ENCODE data around the gene HLA-DPA1.

Gene HLA-DPA1

DNA sequence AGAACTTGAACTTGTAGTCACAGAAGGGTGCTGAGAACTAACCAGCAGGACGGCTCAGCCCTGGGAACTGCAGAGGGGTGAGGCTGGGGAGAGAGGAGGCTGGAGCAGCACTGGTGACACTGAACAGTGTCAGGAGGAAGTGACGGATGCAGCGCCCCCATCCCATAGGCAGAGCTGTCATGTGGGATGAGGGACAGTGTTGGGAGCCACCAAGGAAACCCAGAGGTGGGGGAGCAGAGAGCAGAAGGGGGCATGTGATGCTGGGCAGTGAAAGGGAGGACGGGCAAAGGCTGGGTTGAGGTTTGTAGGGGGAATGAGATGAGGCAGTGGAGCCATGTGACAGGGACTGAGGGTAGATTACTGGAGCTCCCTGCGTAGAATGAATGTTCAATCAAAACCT lies 4.5 kb upstream of the HLA-DPA1 start:
- DNase-seq (ENCODE audit: extremely low spot score), result no peak
- ChIA-PET CTCF (no interaction called here), POLR2A (interaction anchor here (1.4 kb wide), 1 partner anchor 105 kb away, joined by 4 read pairs; no protein-coding TSS in a partner anchor)
- TF ChIP-seq SUZ12 (IDR thresholded peaks at IDR 0.05) (no peak), ZNF384 (IDR thresholded peaks at IDR 0.05) (no peak), LEF1 (IDR thresholded peaks at IDR 0.05; ENCODE audit: borderline replicate concordance) (no peak), L3MBTL2 (conservative IDR thresholded peaks at IDR 0.05) (no peak), CTBP1 (IDR thresholded peaks at IDR 0.05; ENCODE audit: borderline replicate concordance) (no peak), NFRKB (IDR thresholded peaks at IDR 0.05) (no peak), FOXA1 (IDR thresholded peaks at IDR 0.05) (no peak), SP1 (IDR thresholded peaks at IDR 0.05) (no peak), ELF4 (IDR thresholded peaks at IDR 0.05) (no peak), ARNT (IDR thresholded peaks at IDR 0.05) (no peak)

DNA sequence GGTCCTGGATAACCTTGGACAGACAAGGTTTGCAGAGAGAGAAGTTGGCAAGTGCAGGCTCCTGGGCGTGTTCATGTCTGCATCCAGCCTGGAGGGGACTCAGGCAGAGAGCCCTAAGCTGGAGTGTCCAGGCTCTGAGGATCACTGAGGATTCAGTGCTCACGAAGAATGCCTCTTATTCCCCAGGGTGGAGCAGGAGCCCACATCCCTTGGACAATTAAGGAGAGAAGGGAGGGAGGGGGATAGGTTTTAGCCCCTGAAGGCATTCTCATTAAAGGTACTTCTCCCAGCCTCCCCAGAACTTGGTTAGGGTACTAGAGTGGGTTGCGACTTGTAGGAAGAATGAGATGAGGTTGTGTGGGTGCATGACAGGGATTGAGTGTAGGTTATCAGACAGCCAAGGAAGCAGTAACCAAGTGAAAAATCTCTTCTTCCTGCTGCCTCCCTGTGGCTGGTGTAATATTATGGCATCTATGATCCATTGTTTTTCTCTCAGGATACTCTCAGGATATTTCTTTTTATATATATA lies 3.0 kb upstream of the HLA-DPA1 start:
- CTCF ChIA-PET, result no interaction called here
- no peak for DNase-seq (ENCODE audit: extremely low spot score)
- POLR2A ChIA-PET, result interaction anchor here (1.3 kb wide), 1 partner anchor 105 kb away, joined by 3 read pairs; no protein-coding TSS in a partner anchor
- no peak for TF ChIP-seq FOXM1 (IDR thresholded peaks at IDR 0.05; ENCODE audit: borderline replicate concordance)
- TF ChIP-seq SP1 (IDR thresholded peaks at IDR 0.05), result no peak
- TF ChIP-seq TARDBP (IDR thresholded peaks at IDR 0.05), result no peak
- no peak for TF ChIP-seq SUZ12 (IDR thresholded peaks at IDR 0.05)
- no peak for TF ChIP-seq HDGF (IDR thresholded peaks at IDR 0.05; ENCODE audit: borderline replicate concordance)

DNA sequence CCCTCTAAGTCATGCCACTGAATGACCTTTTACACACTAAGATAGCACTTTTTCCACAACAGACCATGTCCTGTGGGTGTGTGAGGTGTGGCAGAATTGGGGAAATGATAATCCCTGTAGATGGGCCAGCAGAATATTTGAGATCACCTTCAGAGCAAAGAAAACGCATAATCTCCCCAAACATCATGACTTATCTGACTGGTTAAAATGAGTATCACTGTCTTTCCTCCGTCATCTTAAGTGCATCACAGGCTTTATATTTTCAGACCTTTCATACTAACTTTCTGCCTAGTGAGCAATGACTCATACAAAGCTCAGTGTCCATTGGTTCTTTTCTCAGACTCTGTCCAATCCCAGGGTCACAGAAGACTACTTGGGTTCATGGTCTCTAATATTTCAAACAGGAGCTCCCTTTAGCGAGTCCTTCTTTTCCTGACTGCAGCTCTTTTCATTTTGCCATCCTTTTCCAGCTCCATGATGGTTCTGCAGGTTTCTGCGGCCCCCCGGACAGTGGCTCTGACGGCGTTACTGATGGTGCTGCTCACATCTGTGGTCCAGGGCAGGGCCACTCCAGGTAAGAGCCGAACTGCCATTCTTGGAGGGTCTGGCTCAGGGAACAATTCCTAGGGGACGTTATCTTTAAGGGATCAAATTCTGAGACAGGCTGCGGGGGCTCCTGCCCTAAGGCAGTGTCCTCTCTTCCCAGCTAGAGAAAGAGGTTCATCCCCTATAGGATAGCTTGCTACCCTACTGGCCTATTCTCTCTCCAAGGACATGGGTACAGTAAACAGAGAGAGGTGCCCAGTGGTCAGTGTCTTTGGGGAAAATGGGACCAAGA lies 2.3 kb upstream of the HLA-DPA1 start, which contains the start of gene HLA-DPB1:
Gene HLA-DPB1, plus strand, starts transcription at position 423 of the 838 bp plus-strand sequence. Its CDS starts 52 bp downstream, at position 475.
- DNase-seq (ENCODE audit: extremely low spot score), result peak; percentile 61
- TF ChIP-seq, protein P1, sequence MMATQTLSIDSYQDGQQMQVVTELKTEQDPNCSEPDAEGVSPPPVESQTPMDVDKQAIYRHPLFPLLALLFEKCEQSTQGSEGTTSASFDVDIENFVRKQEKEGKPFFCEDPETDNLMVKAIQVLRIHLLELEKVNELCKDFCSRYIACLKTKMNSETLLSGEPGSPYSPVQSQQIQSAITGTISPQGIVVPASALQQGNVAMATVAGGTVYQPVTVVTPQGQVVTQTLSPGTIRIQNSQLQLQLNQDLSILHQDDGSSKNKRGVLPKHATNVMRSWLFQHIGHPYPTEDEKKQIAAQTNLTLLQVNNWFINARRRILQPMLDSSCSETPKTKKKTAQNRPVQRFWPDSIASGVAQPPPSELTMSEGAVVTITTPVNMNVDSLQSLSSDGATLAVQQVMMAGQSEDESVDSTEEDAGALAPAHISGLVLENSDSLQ (IDR thresholded peaks at IDR 0.05), result no peak
- TF ChIP-seq HDGF (IDR thresholded peaks at IDR 0.05; ENCODE audit: borderline replicate concordance), result no peak
- TF ChIP-seq FOXK2 (IDR thresholded peaks at IDR 0.05), result no peak
- no peak for TF ChIP-seq NFRKB (IDR thresholded peaks at IDR 0.05)
- no peak for TF ChIP-seq FOXM1 (IDR thresholded peaks at IDR 0.05; ENCODE audit: borderline replicate concordance)
- TF ChIP-seq FOXA1 (IDR thresholded peaks at IDR 0.05), result no peak
- no peak for TF ChIP-seq BHLHE40 (IDR thresholded peaks at IDR 0.05; ENCODE audit: borderline replicate concordance)
- no peak for TF ChIP-seq SP1 (IDR thresholded peaks at IDR 0.05)
- TF ChIP-seq SUZ12 (IDR thresholded peaks at IDR 0.05), result no peak
- no peak for TF ChIP-seq ARNT (IDR thresholded peaks at IDR 0.05)
- no peak for TF ChIP-seq ZNF384 (IDR thresholded peaks at IDR 0.05)
- TF ChIP-seq TARDBP (IDR thresholded peaks at IDR 0.05), result no peak
- no peak for TF ChIP-seq LEF1 (IDR thresholded peaks at IDR 0.05; ENCODE audit: borderline replicate concordance)
- TF ChIP-seq ELF4 (IDR thresholded peaks at IDR 0.05), result no peak
- TF ChIP-seq CTBP1 (IDR thresholded peaks at IDR 0.05; ENCODE audit: borderline replicate concordance), result no peak
- TF ChIP-seq L3MBTL2 (conservative IDR thresholded peaks at IDR 0.05), result no peak
- CTCF ChIA-PET, result no interaction called here
- POLR2A ChIA-PET, result interaction anchor here (0.7 to 1.3 kb wide), 2 partner anchors 43 to 104 kb away, joined by 3 read pairs; no protein-coding TSS in a partner anchor

DNA sequence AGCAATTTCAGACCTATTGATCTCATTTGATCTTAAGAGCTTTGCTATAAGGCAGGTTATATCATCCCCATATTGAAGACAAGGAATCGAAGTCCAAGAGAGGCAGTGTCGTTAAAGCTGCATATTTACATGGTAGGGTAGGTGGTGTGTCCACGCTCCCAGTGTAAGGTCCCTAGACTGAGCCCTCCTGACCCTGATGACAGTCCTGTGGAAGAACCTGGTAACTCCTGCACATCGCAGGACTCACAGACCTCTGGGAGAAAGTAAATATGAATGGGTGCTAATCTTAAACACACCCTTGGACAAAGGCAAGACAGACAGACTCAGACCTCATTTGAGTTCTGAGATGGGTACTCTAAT lies 1.7 kb upstream of the HLA-DPA1 start:
- no peak for DNase-seq (ENCODE audit: extremely low spot score)
- TF ChIP-seq, protein P1 (IDR thresholded peaks at IDR 0.05), result no peak
- ChIA-PET POLR2A (interaction anchor here (0.7 to 1.3 kb wide), 2 partner anchors 42 to 103 kb away, joined by 3 read pairs; no protein-coding TSS in a partner anchor), CTCF (no interaction called here)

DNA sequence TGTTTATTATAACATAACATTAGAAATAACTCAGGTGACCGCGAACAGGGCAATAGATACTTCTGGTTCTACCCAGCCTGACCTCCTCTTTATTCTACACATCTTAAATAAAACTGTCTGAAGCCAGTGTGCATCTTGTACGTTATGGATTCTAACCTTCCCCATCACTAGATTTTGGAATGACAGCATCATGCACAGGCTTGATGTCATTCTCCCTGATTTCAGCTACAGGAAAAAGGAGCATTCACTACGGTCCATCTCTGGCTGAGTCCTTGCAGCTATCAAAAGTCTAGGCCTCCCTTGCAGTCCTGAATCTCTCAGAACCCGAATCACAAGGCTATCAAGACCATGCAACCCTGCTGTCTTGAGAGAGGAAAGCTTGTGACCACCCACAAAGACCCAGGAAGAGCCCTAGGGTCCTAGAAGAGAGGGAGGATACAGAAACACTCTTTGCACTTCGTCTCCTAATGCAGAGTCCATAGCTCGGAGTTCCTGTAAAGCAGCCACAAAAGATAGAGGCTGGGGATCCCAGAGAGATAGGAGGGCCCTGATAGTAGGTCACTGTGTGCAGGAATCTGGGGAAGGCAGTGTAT lies 845 bp downstream of the HLA-DPA1 start:
- POLR2A ChIA-PET, result interaction anchor here (1.1 to 1.4 kb wide), 2 partner anchors 17 to 234 kb away, joined by 3 read pairs; partner anchors contain the start of gene TAP2
- no peak for DNase-seq (ENCODE audit: extremely low spot score)
- CTCF ChIA-PET, result interaction anchor here (0.6 to 1.2 kb wide), 4 partner anchors 8 to 124 kb away, joined by 3 read pairs; no protein-coding TSS in a partner anchor
- TF ChIP-seq SUZ12 (IDR thresholded peaks at IDR 0.05), result no peak

DNA sequence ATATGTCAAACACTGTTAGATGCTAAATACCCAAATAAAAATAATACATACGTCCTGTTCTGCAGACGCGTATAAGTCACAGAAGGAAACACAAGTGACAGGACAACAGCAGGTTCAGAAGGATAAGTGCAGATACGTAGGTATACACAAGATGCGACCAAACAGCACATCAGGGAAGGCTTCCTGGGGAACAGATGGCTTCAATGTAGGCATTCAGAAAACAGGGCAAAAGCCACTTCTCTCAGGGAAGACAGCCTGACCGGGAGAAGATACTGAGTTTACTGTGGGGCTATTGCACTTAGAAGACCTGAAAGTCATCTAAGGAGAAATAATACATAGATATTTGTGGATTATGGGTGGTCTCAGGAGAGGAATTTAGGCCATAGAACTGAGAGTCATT lies 1.9 kb downstream of the HLA-DPA1 start:
- ChIA-PET CTCF (no interaction called here), POLR2A (interaction anchor here (1.4 kb wide), 1 partner anchor 233 kb away, joined by 3 read pairs; the partner anchor contains the start of gene TAP2)
- DNase-seq (ENCODE audit: extremely low spot score), result no peak
- TF ChIP-seq ZNF384 (IDR thresholded peaks at IDR 0.05) (no peak), TARDBP (IDR thresholded peaks at IDR 0.05) (no peak), CTBP1 (IDR thresholded peaks at IDR 0.05; ENCODE audit: borderline replicate concordance) (no peak), BHLHE40 (IDR thresholded peaks at IDR 0.05; ENCODE audit: borderline replicate concordance) (no peak), SUZ12 (IDR thresholded peaks at IDR 0.05) (no peak), FOXA1 (IDR thresholded peaks at IDR 0.05) (no peak), ARNT (IDR thresholded peaks at IDR 0.05) (no peak), NFRKB (IDR thresholded peaks at IDR 0.05) (no peak), L3MBTL2 (conservative IDR thresholded peaks at IDR 0.05) (no peak), FOXK2 (IDR thresholded peaks at IDR 0.05) (no peak), ELF4 (IDR thresholded peaks at IDR 0.05) (no peak), SP1 (IDR thresholded peaks at IDR 0.05) (no peak), LEF1 (IDR thresholded peaks at IDR 0.05; ENCODE audit: borderline replicate concordance) (no peak), HDGF (IDR thresholded peaks at IDR 0.05; ENCODE audit: borderline replicate concordance) (no peak), FOXM1 (IDR thresholded peaks at IDR 0.05; ENCODE audit: borderline replicate concordance) (no peak)
- TF ChIP-seq, protein P1 (IDR thresholded peaks at IDR 0.05), result no peak
